Skin of body (tissue), 2 donors: ENCODE results near the gene RHEB. TPM values are rescaled to one million over a fixed set of nuclear protein-coding genes. Genes with fewer than 3 reads are reported as not detected.
"Not testable (repeated sequence)": the region's sequence is repeated elsewhere in the genome, so short reads cannot be mapped to it uniquely, and the experiment has no call there.

Source experiments
- DNase-seq: peaks from one replicate; lab custom pipeline; 2025; lab: John Stamatoyannopoulos, UW
- total RNA-seq: library from RNA; depleted of rRNA; stranded (reverse); fragments of >200 nt; gene quantifications from one replicate; pipeline ENCODE4 v1.2.3, GENCODE V29; 2014

Gene RHEB
- total RNA-seq, 1 donor from 2014 or later: 63.0 TPM

GRCh38 chr7:151529842-151530241 is 10.1 kb upstream of the RHEB start:
- no peak for DNase-seq

GRCh38 chr7:151524845-151525244 is 5.2 kb upstream of the RHEB start:
- no peak for DNase-seq

GRCh38 chr7:151524331-151524730 is 4.6 kb upstream of the RHEB start:
- no peak for DNase-seq

GRCh38 chr7:151520419-151521261 is 945 bp upstream of the RHEB start:
- DNase-seq: peak; percentile 54

- not testable (repeated sequence) for DNase-seq
Observed at GRCh38 chr7:151518947-151519764, 539 bp downstream of the RHEB start.

GRCh38 chr7:151518105-151518946 is 1.4 kb downstream of the RHEB start:
- no peak for DNase-seq

- DNase-seq: no peak
Observed at GRCh38 chr7:151517601-151518104, 2.0 kb downstream of the RHEB start.

GRCh38 chr7:151515276-151515565 is 4.5 kb downstream of the RHEB start:
- DNase-seq: no peak

GRCh38 chr7:151514461-151515275 is 5.0 kb downstream of the RHEB start:
- no peak for DNase-seq

GRCh38 chr7:151513133-151513532 is 6.6 kb downstream of the RHEB start:
- DNase-seq: no peak

GRCh38 chr7:151512353-151512752 is 7.3 kb downstream of the RHEB start:
- DNase-seq: no peak

GRCh38 chr7:151511946-151512345 is 7.7 kb downstream of the RHEB start:
- no peak for DNase-seq

GRCh38 chr7:151511270-151511669 is 8.4 kb downstream of the RHEB start:
- no peak for DNase-seq

- DNase-seq: no peak
Observed at GRCh38 chr7:151509670-151510333, 9.9 kb downstream of the RHEB start.

GRCh38 chr7:151508991-151509390 is 10.7 kb downstream of the RHEB start:
- DNase-seq: no peak

GRCh38 chr7:151507806-151508205 is 11.9 kb downstream of the RHEB start:
- DNase-seq: no peak

- DNase-seq: no peak
Observed at GRCh38 chr7:151506901-151507382, 12.8 kb downstream of the RHEB start.

- no peak for DNase-seq
Observed at GRCh38 chr7:151505836-151506468, 13.7 kb downstream of the RHEB start.

- DNase-seq: no peak
Observed at GRCh38 chr7:151505433-151505832, 14.3 kb downstream of the RHEB start.
